ENCODE results near the gene GPR158.

Gene GPR158

DNA sequence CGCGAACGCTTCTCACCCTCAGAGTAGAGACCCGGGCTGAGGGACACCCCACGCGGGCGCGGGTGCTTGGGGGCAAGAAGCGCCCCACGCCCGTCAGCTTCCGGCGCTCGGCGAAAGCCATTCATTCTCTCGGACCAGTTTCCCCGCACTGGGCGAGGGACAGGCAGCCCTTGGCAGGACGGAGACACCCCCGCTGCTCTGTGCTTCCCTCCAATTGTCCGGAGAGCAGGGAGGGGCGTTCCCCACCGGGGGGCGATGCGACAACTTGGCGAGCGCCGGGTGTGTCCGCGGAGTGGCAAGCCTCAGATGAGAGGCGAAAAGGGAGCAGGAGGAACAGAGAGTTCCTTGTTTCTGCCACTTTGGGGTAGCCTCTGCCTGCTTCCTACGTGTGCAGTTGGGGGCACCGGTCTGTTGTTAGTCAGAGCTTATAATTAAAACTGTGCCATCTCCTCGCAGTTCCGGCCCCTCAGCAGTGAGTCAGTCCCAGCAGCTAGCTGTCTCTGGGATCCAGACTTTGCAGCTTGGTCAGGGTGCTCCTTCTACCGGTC lies 1.7 kb downstream of the GPR158 start:
- TF ChIP-seq CTCF (IDR thresholded peaks at IDR 0.05; ENCODE audit: insufficient read depth, low read depth, low read length, missing control alignments): no peak
- DNase-seq (ENCODE audit: low read depth): no peak
- H3K4me3 ChIP-seq (ENCODE audit: low read length): no peak overlapping the region

- no peak for DNase-seq (ENCODE audit: low read depth)
- TF ChIP-seq CTCF (IDR thresholded peaks at IDR 0.05; ENCODE audit: insufficient read depth, low read depth, low read length, missing control alignments): no peak
- H3K4me3 ChIP-seq (ENCODE audit: low read length): no peak overlapping the region
These were observed 2.4 kb downstream of the GPR158 start for GRCh38 chr10:25177093-25177753.

DNA sequence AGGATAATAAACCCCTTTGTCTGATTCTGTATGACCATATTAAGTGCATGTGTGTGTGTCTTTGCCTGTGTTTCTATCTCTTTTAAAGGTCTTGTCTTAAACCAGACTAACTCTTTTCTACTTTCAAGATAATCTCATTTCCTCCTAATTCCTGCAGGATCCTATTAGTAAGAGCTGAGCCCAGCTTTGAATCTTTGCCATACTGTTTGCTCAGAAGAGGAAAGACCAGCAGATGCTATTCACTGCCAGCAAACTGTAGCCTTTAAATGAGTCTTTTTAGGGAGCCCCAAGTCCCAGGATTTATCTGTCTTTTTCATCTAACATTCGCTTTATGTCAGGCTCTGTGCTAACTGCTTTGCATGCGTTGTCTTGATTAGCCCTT lies 2.9 kb downstream of the GPR158 start:
- no peak for DNase-seq (ENCODE audit: low read depth)
- H3K4me3 ChIP-seq (ENCODE audit: low read length): no peak overlapping the region
- TF ChIP-seq CTCF (IDR thresholded peaks at IDR 0.05; ENCODE audit: insufficient read depth, low read depth, low read length, missing control alignments): no peak

DNA sequence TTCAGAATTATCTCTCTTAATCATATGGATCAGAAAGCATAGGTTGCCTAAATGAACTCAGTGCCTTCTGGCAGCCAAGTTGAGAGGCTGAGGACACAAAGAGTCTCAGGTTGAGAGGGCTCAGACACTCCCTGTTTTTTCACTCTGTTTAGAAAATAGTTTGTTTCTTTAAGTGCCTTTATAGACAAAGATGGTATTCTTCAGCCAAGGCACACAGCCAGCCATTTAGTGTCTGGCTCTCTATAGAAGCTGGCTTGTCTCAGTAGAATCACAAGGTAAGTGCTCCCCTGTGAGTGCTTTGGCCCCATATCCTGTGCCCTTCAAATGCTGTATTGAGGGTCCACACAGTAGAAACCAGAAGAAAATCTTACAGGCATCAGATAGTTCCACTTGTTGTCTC lies 3.6 kb downstream of the GPR158 start:
- no peak overlapping the region for H3K4me3 ChIP-seq (ENCODE audit: low read length)
- no peak for TF ChIP-seq CTCF (IDR thresholded peaks at IDR 0.05; ENCODE audit: insufficient read depth, low read depth, low read length, missing control alignments)
- DNase-seq (ENCODE audit: low read depth): no peak

GRCh38 chr10:25180801-25181200 lies 6.0 kb downstream of the GPR158 start:
- no peak for DNase-seq (ENCODE audit: low read depth)
- no peak overlapping the region for H3K4me3 ChIP-seq (ENCODE audit: low read length)
- no peak for TF ChIP-seq CTCF (IDR thresholded peaks at IDR 0.05; ENCODE audit: insufficient read depth, low read depth, low read length, missing control alignments)

- TF ChIP-seq CTCF (IDR thresholded peaks at IDR 0.05; ENCODE audit: insufficient read depth, low read depth, low read length, missing control alignments): no peak
- H3K4me3 ChIP-seq (ENCODE audit: low read length): no peak overlapping the region
- no peak for DNase-seq (ENCODE audit: low read depth)
These were observed 7.8 kb downstream of the GPR158 start for GRCh38 chr10:25182636-25183035.

Measured in epithelial cell of esophagus (primary cell).